WTC11 (cell line): ENCODE data around the gene MGRN1. TPM values are rescaled to one million over a fixed set of nuclear protein-coding genes. Genes with fewer than 3 reads are reported as not detected.
"Not testable (repeated sequence)": the region's sequence is repeated elsewhere in the genome, so short reads cannot be mapped to it uniquely, and the experiment has no call there.

Experiments
- ATAC-seq: fragments of 200-7000 bp; cut with Tn5 transposase; 2 replicates; pipeline ENCODE4 v1.10.0; 2021; ENCODE audit warnings: mild to moderate bottlenecking, moderate library complexity
- CTCF ChIA-PET: fragments of 300-600 bp; sonication (Branson Sonifier 250); formaldehyde crosslinking; loops from one replicate; lab custom pipeline; 2021; ENCODE audit warnings: antibody characterized with exemption; lab: Charles Lee
- POLR2A ChIA-PET: fragments of 350-600 bp; sonication (Branson Sonifier 250); formaldehyde crosslinking; loops from one replicate; lab custom pipeline; 2021; ENCODE audit warnings: antibody characterized with exemption; lab: Charles Lee
- DNase-seq: peaks from one replicate; pipeline ENCODE4 v3.0.0; 2021; ENCODE audit warnings: low spot score
- H3K27ac Mint-ChIP-seq: 2 replicates; pipeline ENCODE4 v1.8.0; 2021; ENCODE audit warnings: mixed read lengths
- H3K27me3 Mint-ChIP-seq: 2 replicates; pipeline ENCODE4 v1.8.0; 2021; ENCODE audit warnings: low read depth, mild to moderate bottlenecking, moderate library complexity, mixed read lengths
- H3K36me3 Mint-ChIP-seq: 2 replicates; pipeline ENCODE4 v1.8.0; 2021; ENCODE audit warnings: mixed read lengths
- H3K4me1 Mint-ChIP-seq: 2 replicates; pipeline ENCODE4 v1.8.0; 2022; ENCODE audit warnings: mixed read lengths
- H3K4me3 Mint-ChIP-seq: 2 replicates; pipeline ENCODE4 v1.8.0; 2021; ENCODE audit warnings: mild to moderate bottlenecking, moderate library complexity, mixed read lengths
- H3K9me3 Mint-ChIP-seq: 2 replicates; pipeline ENCODE4 v1.8.0; 2021; ENCODE audit warnings: mixed read lengths
- ATF6 ChIP-seq: sonication (generic); formaldehyde crosslinking; IDR thresholded peaks from 2 replicates; pipeline ENCODE4 v1.8.1; 2023; ENCODE audit warnings: mild to moderate bottlenecking, missing genetic modification reagents
- FOXK1 ChIP-seq: sonication (generic); formaldehyde crosslinking; IDR thresholded peaks from 2 replicates; pipeline ENCODE4 v1.8.0; 2022; ENCODE audit warnings: mild to moderate bottlenecking, moderate library complexity, missing genetic modification reagents
- GTF2I ChIP-seq: fragments of 250-450 bp; sonication (Bioruptor Pico); conservative IDR thresholded peaks from 2 replicates; pipeline ENCODE4 v1.4.0; 2021; ENCODE audit warnings: mild to moderate bottlenecking
- KAT7 ChIP-seq: sonication (generic); formaldehyde crosslinking; IDR thresholded peaks from 2 replicates; pipeline ENCODE4 v1.8.1; 2023; ENCODE audit warnings: missing genetic modification reagents, mild to moderate bottlenecking, borderline replicate concordance
- SMAD4 ChIP-seq: sonication (generic); formaldehyde crosslinking; IDR thresholded peaks from 2 replicates; pipeline ENCODE4 v1.8.0; 2022; ENCODE audit warnings: mild to moderate bottlenecking, missing genetic modification reagents
- SOX15 ChIP-seq: fragments of 250-450 bp; sonication (Bioruptor Pico); IDR thresholded peaks from 2 replicates; pipeline ENCODE4 v1.9.0; 2021; ENCODE audit warnings: mild to moderate bottlenecking
- SP1 ChIP-seq: sonication (generic); formaldehyde crosslinking; conservative IDR thresholded peaks from 2 replicates; pipeline ENCODE4 v1.8.1; 2022; ENCODE audit warnings: missing genetic modification reagents
- TEAD1 ChIP-seq: sonication (generic); formaldehyde crosslinking; IDR thresholded peaks from 2 replicates; pipeline ENCODE4 v1.8.0; 2022; ENCODE audit warnings: mild to moderate bottlenecking, missing genetic modification reagents
- ZMAT4 ChIP-seq: fragments of 250-450 bp; sonication (Bioruptor Pico); IDR thresholded peaks from 2 replicates; pipeline ENCODE4 v1.9.0; 2021; ENCODE audit warnings: mild to moderate bottlenecking
- ZNF121 ChIP-seq: sonication (generic); formaldehyde crosslinking; IDR thresholded peaks from 2 replicates; pipeline ENCODE4 v1.8.0; 2023; ENCODE audit warnings: missing genetic modification reagents
- ZNF416 ChIP-seq: fragments of 250-450 bp; sonication (Bioruptor Pico); IDR thresholded peaks from 2 replicates; pipeline ENCODE4 v1.9.0; 2021; ENCODE audit warnings: mild to moderate bottlenecking, inconsistent platforms
- ZNF671 ChIP-seq: fragments of 250-450 bp; sonication (Bioruptor Pico); IDR thresholded peaks from 2 replicates; pipeline ENCODE4 v1.8.0; 2021; ENCODE audit warnings: mild to moderate bottlenecking
- microRNA-seq: library from miRNA; unstranded; fragments of <30 nt; microRNA quantifications from one replicate; pipeline ENCODE4 v1.2.0, GENCODE V29; 2022; ENCODE audit warnings: borderline number of aligned reads
- total RNA-seq: library from RNA; stranded (reverse); gene quantifications from 3 replicates; pipeline ENCODE4 v1.2.3, GENCODE V29; 2021

MGRN1 gene
- total RNA-seq, 1 experiment from 2014 or later: 88.8 TPM

- Mint-ChIP-seq H3K4me1 (peaks cover 9% of the 10 kb centered on the region), H3K9me3 (no peaks in the 10 kb centered on the region), H3K27me3 (peaks cover 4% of the 10 kb centered on the region; the same call in 1 of the 2 replicates), H3K36me3 (peaks cover 6% of the 10 kb centered on the region), H3K27ac (peak overlapping the region; percentile 97), H3K4me3 (peak overlapping the region; percentile 93)
- POLR2A ChIA-PET: interaction anchor here (0.6 to 2.0 kb wide), 11 partner anchors 8 to 223 kb away, joined by 3 to 11 read pairs (median 5); partner anchors contain the start of genes ROGDI and SEC14L5
- CTCF ChIA-PET: interaction anchor here (0.7 to 3.1 kb wide), 23 partner anchors 10 to 323 kb away, joined by 3 to 26 read pairs (median 6); partner anchors contain the start of genes CDIP1, MGRN1, PPL and ROGDI
- DNase-seq: peak; percentile 94
- TF ChIP-seq SP1 (CRISPR knock-in tag): peak; percentile 52
- TF ChIP-seq GTF2I (CRISPR knock-in tag): peak; percentile 72; the same call in 1 of the 2 replicates
- no peak for TF ChIP-seq ZNF671 (CRISPR knock-in tag)
- peak; percentile 67 for ATAC-seq
These were observed 110.3 kb downstream of the MGRN1 start for GRCh38 chr16:4734730-4735535.

GRCh38 chr16:4736546-4736945, 111.9 kb downstream of the MGRN1 start:
- TF ChIP-seq ZNF416 (CRISPR knock-in tag): no peak
- ChIA-PET CTCF (interaction anchor here (0.9 kb wide), 1 partner anchor 219 kb away, joined by 3 read pairs; no protein-coding TSS in a partner anchor), POLR2A (no interaction called here)
- no peaks in the 10 kb centered on the region for H3K9me3 Mint-ChIP-seq
- DNase-seq (no peak), ATAC-seq (no peak)
- peaks cover 4% of the 10 kb centered on the region; the same call in 1 of the 2 replicates for H3K27me3 Mint-ChIP-seq
- no peaks in the 10 kb centered on the region for H3K36me3 Mint-ChIP-seq
- no peak overlapping the region for H3K27ac Mint-ChIP-seq
- H3K4me1 Mint-ChIP-seq: peaks cover 9% of the 10 kb centered on the region
- H3K4me3 Mint-ChIP-seq: no peak overlapping the region

- DNase-seq (no peak), ATAC-seq (no peak)
- CTCF ChIA-PET: interaction anchor here (1.0 kb wide), 1 partner anchor 87 kb away, joined by 4 read pairs; no protein-coding TSS in a partner anchor
- Mint-ChIP-seq H3K27ac (no peak overlapping the region), H3K4me3 (no peak overlapping the region), H3K27me3 (peaks cover 4% of the 10 kb centered on the region; the same call in 1 of the 2 replicates), H3K36me3 (no peaks in the 10 kb centered on the region), H3K9me3 (no peaks in the 10 kb centered on the region), H3K4me1 (peaks cover 10% of the 10 kb centered on the region)
- POLR2A ChIA-PET: interaction anchor here (0.5 kb wide), 1 partner anchor 31 kb away, joined by 3 read pairs; no protein-coding TSS in a partner anchor
- no peak for TF ChIP-seq TEAD1 (CRISPR knock-in tag)
- TF ChIP-seq FOXK1 (CRISPR knock-in tag): no peak
- no peak for TF ChIP-seq ATF6 (CRISPR knock-in tag)
- TF ChIP-seq SOX15: no peak
- no peak for TF ChIP-seq KAT7 (CRISPR knock-in tag)
- no peak for TF ChIP-seq SMAD4
- TF ChIP-seq ZMAT4: no peak
These were observed 112.9 kb downstream of the MGRN1 start for GRCh38 chr16:4737545-4737944.

GRCh38 chr16:4738370-4738769, 113.7 kb downstream of the MGRN1 start:
- Mint-ChIP-seq H3K4me1 (peaks cover 14% of the 10 kb centered on the region), H3K27ac (peak overlapping the region; percentile 28; the same call in 1 of the 2 replicates)
- ATAC-seq, POLR2A ChIA-PET, DNase-seq, H3K9me3 Mint-ChIP-seq, H3K36me3 Mint-ChIP-seq, H3K27me3 Mint-ChIP-seq, H3K4me3 Mint-ChIP-seq: not testable (repeated sequence)
- TF ChIP-seq ZNF121: peak; percentile 97
- CTCF ChIA-PET: interaction anchor here (0.7 to 1.3 kb wide), 2 partner anchors 22 to 220 kb away, joined by 3 read pairs; partner anchors contain the start of gene SEC14L5

Small RNAs within 50 kb of the gene (microRNA-seq; reads per million reads assigned to microRNA genes)
- not detected for gene MIR6769A

Other genes with a start within 250 kb of the MGRN1 start
- 36.7 to 45.5 TPM (median 38.6 TPM) in 3 replicates for gene CORO7, start 208.2 kb upstream of the MGRN1 start, total RNA-seq
- 54.8 to 64.1 TPM (median 56.0 TPM) in 3 replicates for gene DNAJA3, start 199.0 kb upstream of the MGRN1 start, total RNA-seq
- 68.1 to 77.6 TPM (median 69.5 TPM) in 3 replicates for gene NMRAL1, start 150.2 kb upstream of the MGRN1 start, total RNA-seq
- gene HMOX2, start 148.4 kb upstream of the MGRN1 start, total RNA-seq: 29.5 to 42.6 TPM (median 31.1 TPM) in 3 replicates
- 68.9 to 79.2 TPM (median 78.9 TPM) in 3 replicates for gene CDIP1, start 86.1 kb upstream of the MGRN1 start, total RNA-seq
- 1.3 to 2.1 TPM (median 1.5 TPM) in 3 replicates for gene C16orf96, start 68.5 kb upstream of the MGRN1 start, total RNA-seq
- 56.8 to 59.5 TPM (median 59.0 TPM) in 3 replicates for gene UBALD1, start 9.9 kb upstream of the MGRN1 start, total RNA-seq
- 41.8 to 45.8 TPM (median 42.0 TPM) in 3 replicates for gene NUDT16L1, start 68.7 kb downstream of the MGRN1 start, total RNA-seq
- 28.6 to 35.6 TPM (median 31.5 TPM) in 3 replicates for gene ANKS3, start 109.4 kb downstream of the MGRN1 start, total RNA-seq
- 0.09 to 0.41 TPM (median 0.14 TPM) in 3 replicates for gene DNAAF8, start 109.7 kb downstream of the MGRN1 start, total RNA-seq
- 14.3 to 19.9 TPM (median 15.5 TPM) in 3 replicates for gene ZNF500, start 142.3 kb downstream of the MGRN1 start, total RNA-seq
- gene SEPTIN12, start 163.5 kb downstream of the MGRN1 start, total RNA-seq: not detected in 3 replicates
- 1.9 TPM in 1 of 3 replicates, not detected in the others for gene SMIM22, start 170.5 kb downstream of the MGRN1 start, total RNA-seq
- 25.0 to 32.1 TPM (median 31.1 TPM) in 3 replicates for gene ROGDI, start 177.8 kb downstream of the MGRN1 start, total RNA-seq
- gene GLYR1, start 222.5 kb downstream of the MGRN1 start, total RNA-seq: 99.7 to 103 TPM (median 99.7 TPM) in 3 replicates
- gene UBN1, start 222.7 kb downstream of the MGRN1 start, total RNA-seq: 35.1 to 38.5 TPM (median 35.9 TPM) in 3 replicates